Brain microvascular endothelial cell (primary cell): ENCODE data around the gene USP22.

ENCODE experiments used
- DNase-seq: peaks from one replicate; pipeline ENCODE4 v3.0.0-alpha.2; 2020
- H3K27ac ChIP-seq: fragments of 250-450 bp; sonication (Bioruptor Pico); 2 replicates; pipeline ENCODE4 v1.5.1; 2020; ENCODE audit warnings: mild to moderate bottlenecking, moderate library complexity
- H3K27me3 ChIP-seq: fragments of 250-450 bp; sonication (Bioruptor Pico); replicated peaks from 2 replicates; pipeline ENCODE4 v1.5.1; 2020; ENCODE audit warnings: mild to moderate bottlenecking
- H3K36me3 ChIP-seq: fragments of 250-450 bp; sonication (Bioruptor Pico); replicated peaks from 2 replicates; pipeline ENCODE4 v1.5.1; 2020; ENCODE audit warnings: mild to moderate bottlenecking
- H3K4me3 ChIP-seq: 2 replicates; pipeline ENCODE4 v1.5.1; 2011; ENCODE audit warnings: low read depth, mild to moderate bottlenecking, control low read depth, low read length, moderate library complexity
- in situ Hi-C: cut with HindIII; loops from 2 replicates; pipeline ENCODE4 v1.10.0; 2017; ENCODE audit warnings: low sequenced_read_pairs, low pct_ligation_motif_present
- TF ChIP-seq, protein P1 (sequence below): IDR thresholded peaks from 2 replicates; pipeline ENCODE4 v1.5.1; 2011; ENCODE audit warnings: low read depth, mild to moderate bottlenecking, moderate library complexity, low read length, control low read depth, inconsistent platforms; ENCODE audit errors: missing control alignments

The USP22 gene

DNA sequence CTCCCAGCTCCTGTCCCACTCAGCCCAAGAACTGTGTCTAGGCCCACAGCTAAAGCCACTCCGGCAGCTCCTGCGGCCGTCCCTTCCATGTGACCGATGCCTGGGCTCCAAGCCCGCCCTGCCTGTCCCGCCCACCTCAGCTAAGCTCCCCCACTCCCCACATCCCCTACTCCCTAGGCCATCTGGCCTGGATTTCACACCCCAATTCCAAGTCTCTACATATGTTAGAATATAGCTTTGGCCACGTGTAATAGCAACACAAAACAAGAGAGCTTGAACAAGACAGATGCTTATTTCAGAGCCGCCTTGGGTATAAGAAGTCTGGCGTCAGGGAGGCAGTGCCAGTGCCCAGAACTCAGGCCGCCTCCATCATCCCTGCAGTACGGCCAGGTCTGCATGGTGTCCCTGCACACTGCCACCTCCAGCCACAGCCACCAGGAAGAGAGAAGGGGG, 30.0 kb upstream of the USP22 start:
- no peak for DNase-seq
- Histone ChIP-seq H3K27me3 (no peaks in the 10 kb centered on the region), H3K36me3 (no peaks in the 10 kb centered on the region), H3K27ac (no peak overlapping the region), H3K4me3 (no peak overlapping the region)
- TF ChIP-seq, protein P1, sequence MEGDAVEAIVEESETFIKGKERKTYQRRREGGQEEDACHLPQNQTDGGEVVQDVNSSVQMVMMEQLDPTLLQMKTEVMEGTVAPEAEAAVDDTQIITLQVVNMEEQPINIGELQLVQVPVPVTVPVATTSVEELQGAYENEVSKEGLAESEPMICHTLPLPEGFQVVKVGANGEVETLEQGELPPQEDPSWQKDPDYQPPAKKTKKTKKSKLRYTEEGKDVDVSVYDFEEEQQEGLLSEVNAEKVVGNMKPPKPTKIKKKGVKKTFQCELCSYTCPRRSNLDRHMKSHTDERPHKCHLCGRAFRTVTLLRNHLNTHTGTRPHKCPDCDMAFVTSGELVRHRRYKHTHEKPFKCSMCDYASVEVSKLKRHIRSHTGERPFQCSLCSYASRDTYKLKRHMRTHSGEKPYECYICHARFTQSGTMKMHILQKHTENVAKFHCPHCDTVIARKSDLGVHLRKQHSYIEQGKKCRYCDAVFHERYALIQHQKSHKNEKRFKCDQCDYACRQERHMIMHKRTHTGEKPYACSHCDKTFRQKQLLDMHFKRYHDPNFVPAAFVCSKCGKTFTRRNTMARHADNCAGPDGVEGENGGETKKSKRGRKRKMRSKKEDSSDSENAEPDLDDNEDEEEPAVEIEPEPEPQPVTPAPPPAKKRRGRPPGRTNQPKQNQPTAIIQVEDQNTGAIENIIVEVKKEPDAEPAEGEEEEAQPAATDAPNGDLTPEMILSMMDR, result no peak
- in situ Hi-C loops, result no loop called here

DNA sequence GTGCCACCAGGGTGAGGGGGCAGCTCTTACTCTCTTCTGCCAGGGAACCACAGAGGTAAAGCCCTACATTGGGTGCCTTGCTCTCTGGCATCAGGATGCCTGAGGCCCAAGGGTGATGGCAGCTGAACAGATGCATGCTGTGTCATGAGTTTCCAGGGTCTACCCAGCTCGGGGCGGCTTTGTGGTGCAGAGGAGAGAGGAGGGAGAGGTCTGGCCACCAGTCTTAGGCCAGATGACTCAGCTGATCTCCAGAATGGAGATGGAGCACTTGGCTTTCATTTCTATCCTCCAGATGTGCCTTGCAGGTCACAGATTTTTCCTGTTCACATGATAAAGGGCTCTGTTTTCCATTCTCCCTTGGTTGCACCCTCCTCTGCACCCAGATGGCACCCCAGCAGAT, 23.6 kb upstream of the USP22 start:
- Histone ChIP-seq H3K4me3 (no peak overlapping the region), H3K36me3 (no peaks in the 10 kb centered on the region), H3K27me3 (no peaks in the 10 kb centered on the region), H3K27ac (no peak overlapping the region)
- in situ Hi-C loops, result no loop called here
- DNase-seq, result no peak
- TF ChIP-seq, protein P1, result no peak

DNA sequence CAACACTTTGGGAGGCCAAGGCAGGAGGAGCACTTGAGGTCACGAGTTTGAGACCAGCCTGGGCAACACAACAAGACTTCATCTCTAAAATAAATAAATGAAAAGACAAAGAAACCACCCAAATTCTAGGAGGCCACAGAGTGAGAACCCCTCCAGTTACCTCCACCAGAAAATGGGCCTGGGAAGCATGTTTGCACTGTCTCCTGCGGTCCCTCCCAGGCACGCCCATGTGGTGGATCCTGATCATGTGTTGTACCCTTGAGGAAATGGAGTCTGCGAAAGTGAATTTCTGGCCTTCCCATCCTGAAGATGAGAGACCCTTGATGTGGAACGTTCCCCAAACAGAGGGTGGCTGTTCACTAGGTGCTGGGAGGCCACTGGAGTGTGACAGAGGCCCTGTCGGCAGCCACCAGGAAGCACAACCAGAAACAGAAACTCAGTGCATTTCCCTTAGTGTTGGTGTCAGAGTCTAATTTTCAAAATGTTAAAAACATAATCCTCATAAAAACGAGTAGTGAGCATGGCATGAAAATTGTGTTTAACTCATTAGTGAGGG, 19.2 kb upstream of the USP22 start:
- no peak for DNase-seq
- no peak overlapping the region for H3K27ac ChIP-seq
- no peaks in the 10 kb centered on the region for H3K36me3 ChIP-seq
- TF ChIP-seq, protein P1, result no peak
- in situ Hi-C loops, result no loop called here
- no peak overlapping the region for H3K4me3 ChIP-seq
- H3K27me3 ChIP-seq, result no peaks in the 10 kb centered on the region

DNA sequence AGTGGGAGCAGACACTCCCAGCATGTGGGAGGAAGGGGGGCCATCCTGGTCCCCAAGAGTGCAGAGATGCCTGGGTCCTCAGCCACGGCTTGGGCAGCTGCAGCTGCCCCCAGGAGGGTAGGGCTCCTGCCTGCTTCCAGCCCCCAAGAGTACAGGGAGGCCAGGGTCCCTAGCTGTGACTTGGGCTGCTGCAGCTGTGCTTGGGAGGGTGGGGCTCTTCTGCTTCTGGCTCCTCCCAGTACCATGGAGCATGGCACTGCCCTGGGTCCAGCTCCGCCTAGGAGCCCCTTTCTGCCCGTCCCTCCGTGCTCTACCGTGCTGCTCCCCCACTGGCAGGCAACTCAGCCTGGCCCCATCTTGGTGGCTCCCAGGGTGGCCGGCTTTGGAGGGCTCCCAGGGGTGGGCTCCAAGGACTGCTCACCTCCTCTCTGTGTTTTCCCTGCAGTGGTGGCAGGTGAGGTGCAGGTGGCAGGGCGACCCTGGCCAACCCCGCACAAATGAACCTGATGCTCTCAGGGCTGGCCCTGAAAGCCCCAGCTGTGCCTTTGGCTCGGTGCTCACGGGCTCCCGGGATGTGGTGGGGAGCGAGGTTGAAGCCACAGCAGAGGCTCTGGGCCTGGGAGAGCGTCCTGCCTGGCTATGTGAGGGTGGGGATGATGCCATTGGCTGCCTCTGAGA, 18.5 kb upstream of the USP22 start:
- no peak overlapping the region for H3K4me3 ChIP-seq
- in situ Hi-C loops, result no loop called here
- no peak for DNase-seq
- no peaks in the 10 kb centered on the region for H3K36me3 ChIP-seq
- TF ChIP-seq, protein P1, result no peak
- no peaks in the 10 kb centered on the region for H3K27me3 ChIP-seq
- H3K27ac ChIP-seq, result no peak overlapping the region

DNA sequence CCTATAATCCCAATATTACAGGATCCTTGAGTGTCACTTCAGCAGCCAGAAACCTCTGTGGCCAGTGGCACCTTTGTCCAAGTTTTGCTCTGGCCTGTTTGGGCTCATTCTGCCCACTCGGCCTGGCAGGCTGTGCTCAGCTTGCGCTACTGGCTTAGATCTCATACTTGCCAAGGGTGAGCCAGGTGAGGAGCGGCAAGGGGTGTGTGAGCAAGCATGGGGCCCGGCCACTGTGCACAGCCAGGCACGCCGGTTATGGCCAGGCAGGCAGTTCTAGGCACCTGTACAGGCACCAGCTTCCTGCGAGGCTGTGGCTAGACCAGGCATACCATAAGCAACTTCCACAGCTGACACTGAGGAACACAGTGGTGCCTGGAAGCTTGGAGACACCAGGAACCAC, 16.9 kb upstream of the USP22 start:
- Histone ChIP-seq H3K36me3 (no peaks in the 10 kb centered on the region), H3K27me3 (no peaks in the 10 kb centered on the region), H3K4me3 (no peak overlapping the region), H3K27ac (no peak overlapping the region)
- in situ Hi-C loops, result no loop called here
- no peak for DNase-seq
- TF ChIP-seq, protein P1, result no peak
